Stimulated activated CD8-positive, alpha-beta memory T cell treated with anti-CD3 and anti-CD28 coated beads, Interleukin-7, amount 100 ng/mL, for 4 hours (primary cell): Measurements from ENCODE around the gene UGT2A1.

Experiments used
- DNase-seq, 2 donors: peaks; one replicate each; pipeline ENCODE4 v3.0.0-alpha.2; 2020; ENCODE audit warnings: low read depth in 2 of 2

Gene UGT2A1

DNA sequence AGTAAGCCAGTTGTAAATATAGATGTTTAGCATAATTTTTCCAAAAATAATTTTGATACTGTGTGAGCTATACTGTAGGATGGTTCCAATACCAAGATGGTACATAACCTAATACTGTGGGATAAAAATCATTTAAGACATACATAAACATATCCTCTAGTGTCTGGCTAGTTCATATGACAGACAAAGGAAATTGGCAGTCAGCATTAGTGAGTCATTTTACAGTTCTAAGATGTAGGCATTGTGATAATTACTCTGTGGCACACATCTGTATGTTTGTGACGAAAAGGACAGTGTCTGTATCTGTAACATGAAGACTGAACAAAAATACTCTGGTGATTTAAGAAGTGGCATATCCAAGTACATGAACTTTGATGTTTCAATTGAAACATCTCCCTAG is 63.2 kb downstream of the UGT2A1 start:
- no peak for DNase-seq

DNA sequence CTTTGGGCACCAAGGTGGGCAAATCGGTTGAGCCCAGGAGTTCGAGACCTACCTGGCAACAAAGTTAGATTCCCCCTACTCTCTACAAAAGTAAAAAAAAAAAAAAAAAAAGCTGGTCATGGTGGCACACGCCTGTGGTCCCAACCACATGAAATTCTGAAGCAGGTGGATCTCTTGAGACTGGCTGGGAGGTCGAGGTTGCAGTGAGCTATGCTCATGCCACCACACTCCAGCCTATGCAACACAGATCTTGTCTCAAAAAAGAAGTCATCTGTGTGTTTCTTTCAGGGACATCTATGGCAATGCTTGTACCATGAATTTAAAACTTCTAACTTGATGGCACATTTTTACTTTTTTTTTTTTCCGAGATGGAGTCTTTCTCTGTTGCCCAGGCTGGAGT is 68.9 kb downstream of the UGT2A1 start:
- DNase-seq: no peak

DNA sequence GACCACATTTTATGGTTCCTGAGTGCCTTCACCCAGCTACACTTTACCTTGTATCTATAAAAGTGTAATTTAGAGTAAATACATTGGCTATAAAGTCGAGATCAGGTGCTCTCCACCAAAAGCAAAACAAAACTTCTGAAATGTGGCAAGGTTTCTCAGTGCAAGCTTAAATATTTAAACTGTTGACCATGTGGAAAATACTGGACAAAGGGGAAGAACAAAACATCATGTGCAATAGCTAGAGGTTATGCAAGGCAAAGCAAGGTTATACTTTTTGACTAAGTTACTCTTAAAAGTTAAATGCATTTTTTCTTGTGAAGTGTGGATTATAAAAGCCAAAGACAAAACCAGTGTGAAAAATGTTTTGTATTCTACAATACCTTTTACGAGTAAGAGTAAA is 69.5 kb downstream of the UGT2A1 start:
- DNase-seq: no peak

DNA sequence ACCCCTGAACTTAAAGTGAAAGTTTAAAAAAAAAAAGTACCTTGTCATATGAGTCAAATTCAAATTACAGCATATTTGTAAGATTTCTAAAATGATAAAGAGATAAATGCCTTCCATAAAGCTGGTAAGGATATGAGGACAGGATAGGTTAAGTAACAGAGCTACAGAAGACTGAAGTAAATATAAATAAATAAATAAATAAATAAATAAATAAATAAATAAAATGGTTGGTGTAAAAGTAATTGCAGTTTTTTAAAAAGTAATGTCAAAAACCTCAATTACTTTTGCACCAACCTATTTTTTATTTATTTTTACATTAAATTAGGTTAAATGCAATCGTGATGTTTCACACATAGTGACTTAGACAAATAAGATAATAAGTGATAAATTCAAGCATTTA is 75.8 kb downstream of the UGT2A1 start:
- no peak for DNase-seq

DNA sequence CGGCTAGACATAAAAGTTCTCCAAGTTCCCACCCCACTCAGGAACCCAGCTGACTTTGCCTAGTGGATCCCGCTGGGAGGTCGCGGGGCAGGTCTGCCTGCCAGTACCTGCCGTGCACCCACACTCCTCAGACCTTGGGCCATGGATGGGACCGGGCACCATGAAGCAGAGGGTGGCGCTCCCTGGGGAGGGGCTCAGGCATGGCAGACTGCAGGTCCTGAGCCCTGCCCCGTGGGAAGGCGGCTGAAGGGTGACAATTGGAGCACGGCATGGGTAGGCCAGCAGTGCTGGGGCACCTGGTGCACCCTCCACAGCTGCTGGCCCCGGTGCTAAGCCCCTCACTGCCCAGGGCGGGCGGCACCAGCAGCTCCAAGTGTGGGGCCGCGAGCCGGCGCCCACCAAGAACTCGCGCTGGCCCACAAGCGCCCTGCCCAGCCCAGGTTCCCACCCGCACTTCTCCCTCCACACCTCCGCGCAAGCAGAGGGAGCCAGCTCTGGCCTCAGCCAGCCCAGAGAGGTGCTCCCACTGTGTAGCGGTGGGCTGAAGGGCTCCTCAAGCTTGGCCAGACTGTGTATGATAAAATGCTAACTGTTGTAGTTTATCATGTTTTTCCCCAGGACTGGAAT is 76.7 kb downstream of the UGT2A1 start:
- DNase-seq: no peak

DNA sequence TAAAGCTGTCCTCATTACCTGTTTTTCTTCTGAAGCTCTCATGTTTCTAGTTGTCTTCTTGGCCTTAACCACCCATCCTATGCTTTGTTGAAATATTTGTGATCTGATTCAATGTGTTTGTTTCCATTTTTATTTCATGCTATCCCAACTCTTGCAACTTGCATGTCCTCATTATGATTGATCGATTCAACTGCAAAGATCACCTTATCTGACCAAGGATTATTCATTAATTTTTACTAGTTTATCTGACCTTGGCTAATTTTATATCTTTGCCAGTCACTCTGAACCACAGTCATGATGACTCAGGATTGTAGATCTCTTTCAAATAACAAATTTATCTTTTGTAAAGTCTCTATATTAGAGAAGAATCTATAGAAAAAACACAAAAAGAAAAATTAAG is 84.3 kb downstream of the UGT2A1 start:
- no peak for DNase-seq

DNA sequence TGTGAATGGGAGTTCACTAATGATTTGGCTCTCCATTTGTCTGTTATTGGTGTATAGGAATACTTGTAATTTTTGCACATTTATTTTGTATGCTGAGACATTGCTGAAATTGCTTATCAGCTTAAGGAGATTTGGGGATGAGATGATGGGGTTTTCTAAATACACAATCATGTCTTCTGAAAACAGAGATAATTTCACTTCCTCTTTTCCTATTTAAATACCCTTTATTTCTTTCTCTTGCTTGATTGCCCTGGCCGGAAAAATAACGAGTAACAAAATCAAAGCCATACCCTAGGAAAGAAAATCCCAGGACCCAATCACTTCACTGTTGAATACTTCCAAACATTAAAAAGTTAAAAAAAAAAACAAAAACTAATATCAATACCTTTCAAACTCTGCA is 89.6 kb downstream of the UGT2A1 start:
- DNase-seq: no peak

DNA sequence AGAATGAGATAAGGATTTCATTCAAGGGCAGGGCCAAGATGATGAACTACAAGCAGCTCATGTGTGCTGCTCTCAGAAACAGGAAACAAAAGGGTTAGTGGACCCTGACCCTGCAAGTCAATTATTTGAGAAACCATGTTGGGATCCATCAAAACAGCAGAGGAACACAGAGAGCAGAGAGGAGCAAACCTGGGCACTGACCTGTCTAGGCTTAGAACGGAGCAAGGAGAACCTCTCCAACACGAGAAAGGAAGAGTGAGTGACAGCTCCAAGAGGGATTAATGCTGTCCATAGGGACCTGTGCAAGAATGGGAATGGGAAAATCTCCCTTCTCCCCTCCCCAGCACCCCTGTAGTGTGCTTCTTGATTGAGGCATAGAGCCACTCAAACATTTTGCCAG is 103.4 kb downstream of the UGT2A1 start:
- DNase-seq: no peak

DNA sequence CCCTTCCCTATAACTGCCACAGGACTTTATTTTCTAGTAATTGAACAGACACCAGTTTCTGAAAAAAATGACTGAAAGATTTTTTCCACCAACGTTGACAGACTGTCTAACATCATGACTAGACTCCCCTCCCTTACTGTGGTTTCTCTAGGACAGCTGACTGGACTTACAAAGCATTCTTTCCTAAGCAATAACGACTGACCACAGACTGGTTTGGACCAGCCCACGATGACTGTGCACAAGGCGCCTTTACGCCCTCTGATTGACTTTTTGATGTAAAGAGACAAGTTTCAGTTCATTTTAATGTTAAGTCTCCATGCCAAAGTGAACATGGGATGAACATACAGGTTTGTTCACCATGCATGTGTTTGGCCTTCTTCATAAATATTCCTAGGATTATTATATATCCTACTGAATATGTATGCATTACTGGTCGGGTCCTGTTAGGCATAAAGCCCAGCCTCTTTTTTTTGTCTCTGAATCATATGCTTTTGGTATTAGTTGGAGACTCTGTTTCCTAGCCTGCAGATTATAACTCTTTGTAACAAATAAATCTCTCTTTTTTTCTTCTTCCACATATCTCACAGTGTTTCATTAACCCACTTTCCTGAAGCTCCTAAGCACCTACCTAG is 106.8 kb downstream of the UGT2A1 start:
- no peak for DNase-seq
